H1 (cell line): Measurements from ENCODE around the gene GIPC1. TPM values are rescaled to one million over a fixed set of nuclear protein-coding genes. Genes with fewer than 3 reads are reported as not detected.
A peak's percentile ranks its signal among the peaks of the same experiment; 100 is the strongest.

ENCODE experiments used
- BACH1 ChIP-seq: IDR thresholded peaks from 2 replicates; pipeline ENCODE4 v1.6.1; 2012; ENCODE audit warnings: low read length, improper control_type of control experiment
- BRCA1 ChIP-seq: IDR thresholded peaks from 2 replicates; pipeline ENCODE4 v1.6.1; 2012; ENCODE audit warnings: low read depth, low read length, improper control_type of control experiment
- CBX5 ChIP-seq: fragments of 300-800, 300-1000 bp; sonication (generic); IDR thresholded peaks from 2 replicates; pipeline ENCODE4 v1.7.1; 2016; ENCODE audit warnings: antibody characterized with exemption, low read length, low read depth
- CBX8 ChIP-seq: fragments of 300-800, 300-1000 bp; sonication (generic); IDR thresholded peaks from 2 replicates; pipeline ENCODE4 v1.7.1; 2016; ENCODE audit warnings: low read depth, low read length, borderline replicate concordance
- CHD2 ChIP-seq: IDR thresholded peaks from 2 replicates; pipeline ENCODE4 v1.6.1; 2012; ENCODE audit warnings: low read length, improper control_type of control experiment
- CTBP2 ChIP-seq: IDR thresholded peaks from 2 replicates; pipeline ENCODE4 v1.7.0; 2011; ENCODE audit warnings: borderline replicate concordance, mild to moderate bottlenecking, moderate library complexity, mixed read lengths, low read length; ENCODE audit not compliant: insufficient read depth, insufficient read length
- CTCF ChIP-seq, 3 experiments: IDR thresholded peaks; 1 replicate in 2 of 3; 2 replicates in 1 of 3; pipeline versions ENCODE4 v1.5.1 to v1.6.1; 2011; ENCODE audit warnings: low read length in 3 of 3, mild to moderate bottlenecking in 3 of 3, inconsistent platforms in 2 of 3, low read depth in 1 of 3, moderate library complexity in 1 of 3; ENCODE audit not compliant: insufficient read depth in 1 of 3; ENCODE audit errors: control extremely low read depth in 1 of 3
- EP300 ChIP-seq, 2 experiments: IDR thresholded peaks; 1 replicate in 1 of 2; 2 replicates in 1 of 2; pipeline ENCODE4 v1.6.1; 2011 to 2012; ENCODE audit warnings: low read depth in 2 of 2, low read length in 2 of 2, mild to moderate bottlenecking in 2 of 2, borderline replicate concordance in 1 of 2, inconsistent platforms in 1 of 2, moderate library complexity in 1 of 2
- EZH2 ChIP-seq: fragments of 200-600 bp; sonication (generic); IDR thresholded peaks from 2 replicates; pipeline ENCODE4 v1.7.1; 2012; ENCODE audit warnings: low read depth, mild to moderate bottlenecking, moderate library complexity, low read length, inconsistent platforms; ENCODE audit not compliant: severe bottlenecking
- KDM5A ChIP-seq: fragments of 200-600 bp; IDR thresholded peaks from 2 replicates; pipeline ENCODE4 v1.7.1; 2012; ENCODE audit warnings: mild to moderate bottlenecking, low read length, inconsistent platforms, mixed read lengths
- MAFK ChIP-seq: IDR thresholded peaks from 2 replicates; pipeline ENCODE4 v1.6.1; 2012; ENCODE audit warnings: low read depth, mild to moderate bottlenecking, improper control_type of control experiment, low read length
- NANOG ChIP-seq: IDR thresholded peaks from 2 replicates; pipeline ENCODE4 v1.6.1; 2011; ENCODE audit warnings: low read length, low read depth, mild to moderate bottlenecking, inconsistent platforms; ENCODE audit not compliant: insufficient read depth, poor library complexity, severe bottlenecking
- POLR2AphosphoS5 ChIP-seq: IDR thresholded peaks from 2 replicates; pipeline ENCODE4 v1.6.1; 2011; ENCODE audit warnings: low read depth, low read length
- POU5F1 ChIP-seq: IDR thresholded peaks from 2 replicates; pipeline ENCODE4 v1.6.1; 2011; ENCODE audit warnings: low read depth, mild to moderate bottlenecking, low read length, moderate library complexity
- RFX5 ChIP-seq: IDR thresholded peaks from 2 replicates; pipeline ENCODE4 v1.6.1; 2011; ENCODE audit warnings: low read depth, low read length, improper control_type of control experiment, borderline replicate concordance
- RNF2 ChIP-seq: fragments of 200-900, 300-1000 bp; sonication (generic); IDR thresholded peaks from 2 replicates; pipeline ENCODE4 v1.7.1; 2016; ENCODE audit warnings: borderline replicate concordance, low read depth, mild to moderate bottlenecking, antibody characterized with exemption, low read length; ENCODE audit not compliant: poor library complexity, severe bottlenecking; ENCODE audit errors: missing control alignments
- SP2 ChIP-seq: IDR thresholded peaks from 2 replicates; pipeline ENCODE4 v1.6.1; 2012; ENCODE audit warnings: mild to moderate bottlenecking, low read length, inconsistent platforms
- TAF1 ChIP-seq: IDR thresholded peaks from 2 replicates; pipeline ENCODE4 v1.6.1; 2011; ENCODE audit warnings: mild to moderate bottlenecking, low read depth, low read length
- TBP ChIP-seq: IDR thresholded peaks from 2 replicates; pipeline ENCODE4 v1.6.1; 2011; ENCODE audit warnings: low read depth, low read length, improper control_type of control experiment
- TCF12 ChIP-seq: IDR thresholded peaks from 2 replicates; pipeline ENCODE4 v1.6.1; 2011; ENCODE audit warnings: low read depth, mild to moderate bottlenecking, low read length
- polyA plus RNA-seq, 7 experiments: library from polyadenylated mRNA; depleted of rRNA in 3 of 7; stranded (reverse) in 5 of 7; unstranded in 2 of 7; fragments of >200 nt in 5 of 7; fragments of 200-250 nt in 2 of 7; gene quantifications; 1 replicate in 5 of 7; 2 replicates in 1 of 7; 4 replicates in 1 of 7; pipeline versions ENCODE4 v1.2.1 to v1.2.3, GENCODE V29; 2011 to 2013; ENCODE audit warnings: missing spikeins in 2 of 7, mixed read lengths in 2 of 7
- total RNA-seq: library from RNA; stranded (reverse); fragmentation: NEBNext Ultra II Directional; extraction: Animal tissue kit (Norgen Biotek cat#: 25700); gene quantifications from 2 replicates; pipeline ENCODE4 v1.2.1, GENCODE V29; 2021
- TF ChIP-seq, protein P1 (sequence below): IDR thresholded peaks from 2 replicates; pipeline ENCODE4 v1.6.1; 2011; ENCODE audit warnings: low read depth, mild to moderate bottlenecking, low read length; ENCODE audit not compliant: insufficient read depth

Gene GIPC1
- total and polyA plus RNA-seq, 2 of the 8 experiments (the other 6 are each of a cell fraction or from before 2014, with no cell fraction given): 65.6 to 72.0 TPM

- TF ChIP-seq RNF2: no peak
- no peak for TF ChIP-seq EZH2
- no peak for TF ChIP-seq RFX5
- TF ChIP-seq CHD2: peak; percentile 82
- TF ChIP-seq POLR2AphosphoS5: no peak
- TF ChIP-seq TCF12: no peak
- TF ChIP-seq POU5F1: no peak
- TF ChIP-seq, protein P1, sequence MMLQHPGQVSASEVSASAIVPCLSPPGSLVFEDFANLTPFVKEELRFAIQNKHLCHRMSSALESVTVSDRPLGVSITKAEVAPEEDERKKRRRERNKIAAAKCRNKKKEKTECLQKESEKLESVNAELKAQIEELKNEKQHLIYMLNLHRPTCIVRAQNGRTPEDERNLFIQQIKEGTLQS: peak; percentile 68
- no peak for TF ChIP-seq CBX5
- no peak for TF ChIP-seq CTCF (IDR thresholded peaks at IDR 0.05; ENCODE audit: control extremely low read depth in 1 of 3, insufficient read depth in 1 of 3, low read depth in 1 of 3, low read length in 3 of 3)
- no peak for TF ChIP-seq BRCA1
- peak in 1 of 2 experiments; percentile 100; a peak in 2 of 3 replicates for TF ChIP-seq EP300 (IDR thresholded peaks at IDR 0.05; ENCODE audit: borderline replicate concordance in 1 of 2, low read depth in 2 of 2, low read length in 2 of 2)
- TF ChIP-seq NANOG: no peak
- TF ChIP-seq MAFK: no peak
- no peak for TF ChIP-seq BACH1
- TF ChIP-seq CBX8: no peak
- no peak for TF ChIP-seq CTBP2
- TF ChIP-seq TAF1: peak; percentile 6; the same call in 1 of the 2 replicates
- TF ChIP-seq KDM5A: no peak
- TF ChIP-seq TBP: peak; percentile 40; the same call in 1 of the 2 replicates
- no peak for TF ChIP-seq SP2
Measured at GRCh38 chr19:14496029-14496833, at the start of gene GIPC1 (continued).
